GM20000 (cell line): ENCODE data around the gene GSAP.

Experiments
- DNase-seq: peaks from one replicate; pipeline ENCODE4 v3.0.0; 2012; ENCODE audit warnings: low spot score
- CTCF ChIP-seq: IDR thresholded peaks from 2 replicates; pipeline ENCODE4 v1.5.1; 2012; ENCODE audit warnings: mild to moderate bottlenecking, control low read depth; ENCODE audit errors: extremely low read depth, missing control alignments

The GSAP gene

GRCh38 chr7:77407906-77408305 lies 8.2 kb downstream of the GSAP start:
- DNase-seq: no peak
- no peak for TF ChIP-seq CTCF

GRCh38 chr7:77406421-77406820 lies 9.7 kb downstream of the GSAP start:
- TF ChIP-seq CTCF: no peak
- DNase-seq: no peak

- TF ChIP-seq CTCF: no peak
- DNase-seq: no peak
Measured at GRCh38 chr7:77404641-77405040, 11.5 kb downstream of the GSAP start.

- TF ChIP-seq CTCF: no peak
- no peak for DNase-seq
Measured at GRCh38 chr7:77403957-77404356, 12.2 kb downstream of the GSAP start.

GRCh38 chr7:77402818-77403217 lies 13.3 kb downstream of the GSAP start:
- no peak for DNase-seq
- no peak for TF ChIP-seq CTCF

GRCh38 chr7:77401002-77401401 lies 15.1 kb downstream of the GSAP start:
- no peak for TF ChIP-seq CTCF
- DNase-seq: no peak

GRCh38 chr7:77399816-77400215 lies 16.3 kb downstream of the GSAP start:
- TF ChIP-seq CTCF: no peak
- DNase-seq: no peak
